Body of pancreas (tissue), 4 donors: ENCODE measurements around the gene OR7G1.

Source experiments
- CTCF ChIP-seq, 7 experiments: fragments of 450-650 bp in 4 of 7; fragments of 200-600 bp in 3 of 7; sonication (generic) in 3 of 7; IDR thresholded peaks; one replicate each; pipeline ENCODE4 v1.5.1; 2016 to 2019; ENCODE audit warnings: antibody characterized with exemption in 7 of 7
- POLR2A ChIP-seq, 3 donors: fragments of 450-650 bp; IDR thresholded peaks; one replicate each; pipeline ENCODE4 v1.6.1; 2016; ENCODE audit warnings: antibody characterized with exemption in 3 of 3, mild to moderate bottlenecking in 2 of 3

- no peak for TF ChIP-seq CTCF (IDR thresholded peaks at IDR 0.05)
- TF ChIP-seq POLR2A (IDR thresholded peaks at IDR 0.05): no peak
Measured at GRCh38 chr19:9155591-9155990, 40.0 kb upstream of the OR7G1 start.
